ENCODE data around the gene ANKRD52.
"Not testable (repeated sequence)": the region's sequence is repeated elsewhere in the genome, so short reads cannot be mapped to it uniquely, and the experiment has no call there.

The ANKRD52 gene

DNA sequence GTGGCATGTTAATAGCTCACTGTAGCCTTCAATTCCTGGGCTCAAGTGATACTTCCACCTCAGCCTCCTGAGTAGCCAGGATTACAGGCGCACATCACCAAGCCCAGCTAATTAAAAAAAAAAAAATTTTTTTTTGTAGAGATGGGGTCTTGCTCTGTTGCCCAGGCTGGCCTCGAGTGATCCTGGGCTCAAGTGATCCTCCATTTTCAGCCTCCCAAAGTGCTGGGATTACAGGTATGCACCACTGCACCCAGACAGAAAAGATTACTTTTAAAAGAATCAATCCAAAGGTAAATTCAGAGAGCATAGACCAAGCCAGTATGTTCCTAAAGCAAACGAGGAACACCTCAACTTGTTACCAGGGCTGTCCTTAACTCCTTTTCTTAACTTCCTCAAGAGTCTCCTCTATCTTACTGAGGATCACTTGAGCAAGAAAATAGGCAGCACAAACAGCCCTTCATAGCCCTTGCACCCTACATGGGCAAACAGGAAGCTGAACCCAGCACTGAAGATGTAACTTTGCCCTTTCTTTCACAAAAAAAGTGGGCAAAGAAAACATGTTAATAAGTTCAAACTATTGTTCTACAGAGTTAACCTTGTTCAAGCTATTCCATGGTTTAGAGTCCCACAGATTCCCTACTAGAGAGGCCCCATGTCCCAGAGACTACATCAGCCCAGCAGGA, 30.7 kb upstream of the ANKRD52 start:
- H3K4me3 ChIP-seq (ENCODE audit: control insufficient read depth, low read depth, low read length), result no peak overlapping the region
- no peak for DNase-seq (ENCODE audit: low read depth)
- TF ChIP-seq CTCF (IDR thresholded peaks at IDR 0.05; ENCODE audit: control insufficient read depth, insufficient read depth, low read depth, low read length, missing control alignments), result no peak

DNA sequence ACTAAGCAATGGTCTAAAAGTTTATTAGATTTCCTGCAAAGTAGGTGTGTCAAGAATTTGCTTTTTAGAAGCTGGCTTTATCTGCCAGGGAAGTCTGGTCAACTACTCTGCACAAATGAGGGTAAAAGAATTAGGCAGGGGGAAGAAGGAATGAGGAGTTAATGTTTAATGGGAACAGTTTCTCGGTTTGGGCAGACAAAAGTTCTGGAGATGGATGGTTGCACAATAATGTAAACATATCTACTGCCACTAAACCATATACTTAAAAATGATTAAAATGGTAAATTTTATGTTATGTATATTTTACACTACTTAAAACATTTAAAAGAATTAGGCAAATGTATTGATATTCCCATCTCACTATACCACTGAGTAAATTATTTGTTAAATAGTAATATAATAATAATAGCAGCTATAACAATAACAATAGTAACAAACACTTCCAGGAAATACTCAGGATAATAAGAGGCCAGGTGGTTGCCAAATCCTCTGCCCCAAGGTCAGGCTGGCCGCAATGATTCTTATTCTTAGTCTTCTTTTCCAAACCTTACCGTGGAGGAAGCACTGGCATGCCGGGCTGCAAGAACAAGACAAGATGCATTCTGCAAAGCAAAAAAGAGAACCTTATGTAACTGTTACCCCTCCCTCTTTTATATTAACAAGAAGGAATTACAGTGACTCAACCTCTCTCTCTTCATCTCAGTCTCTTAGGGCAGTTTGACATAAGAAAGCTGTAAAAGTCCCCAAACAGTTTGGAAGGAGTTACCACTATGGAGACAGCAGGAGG, 28.1 kb upstream of the ANKRD52 start:
- no peak for TF ChIP-seq CTCF (IDR thresholded peaks at IDR 0.05; ENCODE audit: control insufficient read depth, insufficient read depth, low read depth, low read length, missing control alignments)
- no peak for DNase-seq (ENCODE audit: low read depth)
- H3K4me3 ChIP-seq (ENCODE audit: control insufficient read depth, low read depth, low read length), result no peak overlapping the region

DNA sequence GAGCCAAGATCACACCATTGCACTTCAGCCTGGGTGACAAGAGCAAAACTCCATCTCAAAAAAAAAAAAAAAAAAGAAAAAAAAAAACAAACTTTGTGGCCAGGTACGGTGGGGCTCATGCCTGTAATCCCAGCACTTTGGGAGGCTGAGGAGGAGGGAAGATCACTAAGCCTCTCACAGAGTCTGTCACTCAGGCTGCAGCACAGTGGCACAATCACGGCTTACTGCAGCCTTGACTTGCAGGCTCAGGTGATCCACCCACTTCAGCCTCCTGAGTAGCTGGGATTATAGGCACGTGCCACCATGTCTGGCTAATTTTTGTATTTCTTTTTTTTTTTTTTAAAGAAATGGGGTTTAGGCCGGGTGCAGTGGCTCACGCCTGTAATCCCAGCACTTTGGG, 26.1 kb upstream of the ANKRD52 start:
- H3K4me3 ChIP-seq (ENCODE audit: control insufficient read depth, low read depth, low read length); DNase-seq (ENCODE audit: low read depth): not testable (repeated sequence)

DNA sequence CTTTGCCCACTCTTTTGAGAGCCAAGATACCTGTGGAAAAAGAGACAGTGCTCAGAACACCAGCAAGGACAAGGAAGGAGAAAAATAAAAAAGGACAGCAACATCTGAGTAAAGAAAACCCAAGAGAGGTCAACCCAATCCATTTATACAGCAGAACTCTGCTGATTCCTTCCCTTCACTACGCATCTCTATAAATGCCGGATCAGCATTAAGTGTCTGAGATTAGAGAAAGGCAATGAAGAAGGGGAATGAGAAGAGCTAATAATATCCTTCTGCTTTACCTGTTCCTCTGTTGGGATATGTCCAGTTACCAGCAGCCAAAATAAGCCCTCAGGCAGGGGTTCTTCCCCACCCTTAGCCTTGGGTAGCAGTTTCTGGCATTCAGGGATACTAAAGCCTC, 24.4 kb upstream of the ANKRD52 start:
- TF ChIP-seq CTCF (IDR thresholded peaks at IDR 0.05; ENCODE audit: control insufficient read depth, insufficient read depth, low read depth, low read length, missing control alignments), result no peak
- H3K4me3 ChIP-seq (ENCODE audit: control insufficient read depth, low read depth, low read length), result no peak overlapping the region
- DNase-seq (ENCODE audit: low read depth), result no peak

DNA sequence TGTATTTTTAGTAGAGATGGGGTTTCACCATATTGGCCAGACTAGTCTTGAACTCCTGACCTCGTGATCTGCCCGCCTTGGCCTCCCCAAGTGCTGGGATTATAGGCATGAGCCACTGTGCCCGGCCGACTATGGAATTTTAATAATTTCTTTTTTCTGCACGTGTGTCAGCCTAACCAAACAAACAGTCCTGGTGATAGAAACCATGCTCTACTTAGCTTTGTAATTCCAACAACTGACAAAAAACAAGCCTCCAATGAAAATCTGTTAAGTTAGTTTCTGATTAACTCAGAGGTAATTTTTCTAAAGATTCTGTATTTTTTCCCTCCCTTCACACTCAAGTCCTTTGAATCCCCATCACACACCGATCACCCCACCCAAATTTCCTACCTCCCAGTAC, 23.8 kb upstream of the ANKRD52 start:
- TF ChIP-seq CTCF (IDR thresholded peaks at IDR 0.05; ENCODE audit: control insufficient read depth, insufficient read depth, low read depth, low read length, missing control alignments), result no peak
- H3K4me3 ChIP-seq (ENCODE audit: control insufficient read depth, low read depth, low read length), result no peak overlapping the region
- DNase-seq (ENCODE audit: low read depth), result no peak

DNA sequence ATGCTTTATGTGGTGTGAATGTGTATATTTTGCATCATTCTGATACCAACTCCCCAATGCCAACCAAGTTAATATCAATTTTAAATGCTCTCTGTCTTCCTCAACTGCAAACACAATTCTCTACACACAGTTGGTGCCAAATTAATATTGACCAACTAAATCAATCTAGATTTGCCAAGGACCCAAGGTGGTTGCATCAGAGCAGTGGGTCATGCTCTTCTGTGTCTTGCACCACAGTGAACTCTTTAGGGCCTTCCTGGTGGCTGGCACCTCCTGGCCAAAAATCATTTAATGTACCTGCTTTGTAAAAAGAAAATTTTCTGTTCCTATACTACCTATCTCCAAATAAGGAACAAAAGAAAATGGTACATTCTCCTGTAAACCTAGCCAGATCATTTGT, 22.7 kb upstream of the ANKRD52 start:
- H3K4me3 ChIP-seq (ENCODE audit: control insufficient read depth, low read depth, low read length), result no peak overlapping the region
- DNase-seq (ENCODE audit: low read depth), result no peak
- TF ChIP-seq CTCF (IDR thresholded peaks at IDR 0.05; ENCODE audit: control insufficient read depth, insufficient read depth, low read depth, low read length, missing control alignments), result no peak

DNA sequence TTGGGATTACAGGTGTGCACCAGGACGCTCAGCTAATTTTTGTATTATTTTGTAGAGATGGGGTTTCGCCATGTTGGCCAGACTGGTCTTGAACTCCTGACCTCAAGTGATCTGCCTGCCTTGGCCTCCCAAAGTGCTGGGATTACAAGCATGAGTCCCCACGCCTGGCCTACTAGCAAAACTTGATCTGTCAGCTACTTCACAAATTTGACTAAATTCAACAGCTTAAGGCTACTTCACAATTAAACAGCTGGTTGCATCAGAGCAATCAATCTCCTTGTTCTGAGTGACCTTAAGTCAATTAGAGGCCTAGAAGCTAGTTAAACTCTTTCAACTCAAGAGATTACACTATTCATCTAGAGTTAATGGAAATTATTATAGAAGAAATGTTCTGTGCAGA, 20.7 kb upstream of the ANKRD52 start:
- no peak overlapping the region for H3K4me3 ChIP-seq (ENCODE audit: control insufficient read depth, low read depth, low read length)
- no peak for DNase-seq (ENCODE audit: low read depth)
- no peak for TF ChIP-seq CTCF (IDR thresholded peaks at IDR 0.05; ENCODE audit: control insufficient read depth, insufficient read depth, low read depth, low read length, missing control alignments)

All from AG09309 (cell line).